GM12873 (cell line): ENCODE results near the gene AFMID.

Experiments
- CTCF ChIP-seq: IDR thresholded peaks from 2 replicates; pipeline ENCODE4 v1.5.1; 2012; ENCODE audit warnings: low read depth, mild to moderate bottlenecking, moderate library complexity, low read length, control low read depth; ENCODE audit not compliant: insufficient read depth; ENCODE audit errors: missing control alignments

The AFMID gene

GRCh38 chr17:78142119-78142861, 44.9 kb upstream of the AFMID start:
- no peak for TF ChIP-seq CTCF

GRCh38 chr17:78143214-78144146, 43.7 kb upstream of the AFMID start:
- TF ChIP-seq CTCF = no peak

GRCh38 chr17:78144147-78144719, 42.9 kb upstream of the AFMID start:
- TF ChIP-seq CTCF = no peak

GRCh38 chr17:78144736-78145641, 42.2 kb upstream of the AFMID start:
- TF ChIP-seq CTCF = no peak

- TF ChIP-seq CTCF = no peak
Measured at GRCh38 chr17:78146471-78146869, 40.7 kb upstream of the AFMID start.

GRCh38 chr17:78146881-78147280, 40.3 kb upstream of the AFMID start:
- TF ChIP-seq CTCF = no peak
